ENCODE data around the gene OR10H5. TPM values are rescaled to one million over a fixed set of nuclear protein-coding genes. Genes with fewer than 3 reads are reported as not detected.
"Not testable (repeated sequence)": the region's sequence is repeated elsewhere in the genome, so short reads cannot be mapped to it uniquely, and the experiment has no call there.

OR10H5 gene
- total RNA-seq, 1 experiment from 2014 or later = not detected

DNA sequence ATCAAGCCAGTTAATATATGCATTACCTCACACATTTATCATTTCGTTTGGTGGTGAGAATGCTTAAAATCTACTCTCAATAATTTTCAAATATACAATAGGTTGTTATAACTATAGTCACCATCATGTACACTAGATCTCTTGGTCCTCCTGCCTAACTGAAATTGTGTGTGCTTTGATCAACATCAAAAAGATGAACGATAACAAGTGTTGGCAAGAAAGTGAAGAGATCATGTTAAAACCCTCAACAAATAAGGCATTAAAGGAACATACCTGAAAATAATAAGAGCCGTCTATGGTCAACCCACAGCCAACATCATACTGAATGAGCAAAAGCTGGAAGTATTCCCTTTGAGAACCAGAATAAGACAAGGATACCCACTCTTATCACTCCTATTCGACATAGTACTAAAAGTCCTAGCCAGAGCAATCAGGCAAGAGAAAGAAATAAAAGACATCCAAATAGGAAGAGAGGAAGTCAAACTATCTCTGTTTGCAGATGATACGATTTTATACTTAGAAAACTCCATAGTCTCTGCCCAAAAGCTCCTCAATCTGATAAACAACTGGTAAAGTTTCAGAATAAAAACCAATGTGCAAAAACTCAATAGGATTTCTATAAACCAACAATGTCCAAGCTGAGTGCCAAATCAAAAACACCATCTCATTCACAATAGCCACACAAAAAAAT, 55.9 kb downstream of the OR10H5 start:
- Histone ChIP-seq H3K36me3 (no peaks in the 10 kb centered on the region), H3K27me3 (replicated peaks) (peaks cover 7% of the 10 kb centered on the region; the same call in 1 of the 2 replicates), H3K4me1 (replicated peaks) (no peaks in the 10 kb centered on the region), H3K9me3 (replicated peaks) (no peaks in the 10 kb centered on the region), H3K27ac (no peak overlapping the region), H3K4me3 (no peak overlapping the region)
- no peak for DNase-seq (ENCODE audit: low read depth in 1 of 2, low spot score in 2 of 2)

DNA sequence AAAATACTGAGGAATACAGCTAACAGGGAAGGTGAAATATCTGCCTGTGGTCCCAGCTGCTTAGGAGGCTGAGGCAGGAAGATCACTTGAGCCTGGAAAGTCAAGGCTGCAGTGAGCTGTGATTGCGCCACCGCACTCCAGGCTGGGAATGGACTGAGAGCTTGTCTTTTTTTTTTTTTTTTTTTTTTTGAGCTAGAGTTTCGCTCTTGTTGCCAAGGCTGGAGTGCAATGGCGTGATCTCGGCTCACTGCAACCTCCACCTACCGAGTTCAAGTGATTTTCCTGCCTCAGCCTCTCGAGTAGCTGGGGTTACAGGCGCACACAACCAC, 56.4 kb downstream of the OR10H5 start:
- DNase-seq (ENCODE audit: low read depth in 1 of 2, low spot score in 2 of 2); H3K27me3 ChIP-seq (replicated peaks); H3K4me1 ChIP-seq (replicated peaks); H3K9me3 ChIP-seq (replicated peaks); H3K36me3 ChIP-seq; H3K4me3 ChIP-seq; H3K27ac ChIP-seq: not testable (repeated sequence)

DNA sequence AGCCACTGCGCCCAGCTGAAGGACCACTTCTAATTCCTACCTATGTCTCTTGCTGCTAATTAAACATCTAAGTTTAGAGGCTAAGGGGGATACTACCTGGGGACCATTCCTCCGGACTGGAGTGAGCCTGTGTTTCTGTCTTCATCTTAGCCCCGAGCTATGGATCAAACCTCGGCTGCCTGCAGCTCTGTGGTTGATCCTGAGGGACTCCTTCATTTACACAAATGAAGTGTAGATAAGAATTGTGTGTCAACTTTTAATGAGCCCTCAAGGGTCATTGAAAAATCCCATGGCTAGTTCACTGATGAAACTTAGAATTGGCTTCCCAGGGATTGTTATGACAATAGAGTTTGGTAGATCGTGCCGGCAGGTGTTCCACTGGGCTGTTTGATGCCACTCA, 59.5 kb downstream of the OR10H5 start:
- DNase-seq (ENCODE audit: low read depth in 1 of 2, low spot score in 2 of 2) = no peak
- Histone ChIP-seq H3K27ac (no peak overlapping the region), H3K9me3 (replicated peaks) (no peaks in the 10 kb centered on the region), H3K4me1 (replicated peaks) (no peaks in the 10 kb centered on the region), H3K36me3 (no peaks in the 10 kb centered on the region), H3K4me3 (no peak overlapping the region), H3K27me3 (replicated peaks) (peaks cover 12% of the 10 kb centered on the region; the same call in 1 of the 2 replicates)

DNA sequence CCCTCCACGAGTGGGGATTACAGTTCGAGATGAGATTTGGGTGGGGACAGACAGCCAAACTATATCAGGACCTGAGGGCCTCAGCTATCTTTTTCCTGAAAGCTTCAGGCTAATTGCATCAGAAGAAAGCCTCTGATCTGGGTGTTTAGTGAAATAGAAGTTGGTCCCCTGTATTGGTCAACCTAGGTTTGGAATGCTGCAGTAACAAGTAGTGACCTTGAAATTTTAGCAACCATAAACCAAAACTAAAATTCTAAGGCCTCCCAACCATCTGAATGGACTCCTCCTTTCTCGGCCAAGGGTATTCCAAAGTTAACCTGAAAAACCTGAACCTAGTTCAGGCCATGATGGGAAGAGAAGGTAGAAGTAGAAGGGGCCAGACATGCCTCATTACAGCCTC, 62.9 kb downstream of the OR10H5 start:
- no peak overlapping the region for H3K4me3 ChIP-seq
- no peaks in the 10 kb centered on the region for H3K4me1 ChIP-seq (replicated peaks)
- no peak overlapping the region for H3K27ac ChIP-seq
- H3K27me3 ChIP-seq (replicated peaks) = peaks cover 5% of the 10 kb centered on the region; the same call in 1 of the 2 replicates
- no peak for DNase-seq (ENCODE audit: low read depth in 1 of 2, low spot score in 2 of 2)
- no peaks in the 10 kb centered on the region for H3K36me3 ChIP-seq
- H3K9me3 ChIP-seq (replicated peaks) = no peaks in the 10 kb centered on the region

Other genes with a start within 250 kb of the OR10H5 start
- not detected in 2 replicates for gene CYP4F8, start 172.4 kb upstream of the OR10H5 start, total RNA-seq (2014; rRNA removed; shearing (Covaris generic))
- not detected in 2 replicates for gene CYP4F3, start 146.8 kb upstream of the OR10H5 start, total RNA-seq (2014; rRNA removed; shearing (Covaris generic))
- not detected in 2 replicates for gene CYP4F12, start 114.6 kb upstream of the OR10H5 start, total RNA-seq (2014; rRNA removed; shearing (Covaris generic))
- gene OR10H2, start 59.6 kb upstream of the OR10H5 start, total RNA-seq (2014; rRNA removed; shearing (Covaris generic)) = not detected in 2 replicates
- gene OR10H3, start 49.7 kb upstream of the OR10H5 start, total RNA-seq (2014; rRNA removed; shearing (Covaris generic)) = not detected in 2 replicates
- gene OR10H1, start 28.0 kb downstream of the OR10H5 start, total RNA-seq (2014; rRNA removed; shearing (Covaris generic)) = not detected in 2 replicates
- gene CYP4F2, start 110.4 kb downstream of the OR10H5 start, total RNA-seq (2014; rRNA removed; shearing (Covaris generic)) = not detected in 2 replicates
- gene CYP4F11, start 146.9 kb downstream of the OR10H5 start, total RNA-seq (2014; rRNA removed; shearing (Covaris generic)) = not detected in 2 replicates
- not detected in 2 replicates for gene OR10H4, start 161.3 kb downstream of the OR10H5 start, total RNA-seq (2014; rRNA removed; shearing (Covaris generic))